GM20431 (cell line): ENCODE results near the gene FERMT3.

Experiments
- in situ Hi-C: fragments of 300-500 bp; cut with MseI, MboI; formaldehyde crosslinking; loops from one replicate; pipeline ENCODE4 v1.15.0; 2020; ENCODE audit warnings: low sequenced_read_pairs; ENCODE audit not compliant: unreplicated experiment

The FERMT3 gene

DNA sequence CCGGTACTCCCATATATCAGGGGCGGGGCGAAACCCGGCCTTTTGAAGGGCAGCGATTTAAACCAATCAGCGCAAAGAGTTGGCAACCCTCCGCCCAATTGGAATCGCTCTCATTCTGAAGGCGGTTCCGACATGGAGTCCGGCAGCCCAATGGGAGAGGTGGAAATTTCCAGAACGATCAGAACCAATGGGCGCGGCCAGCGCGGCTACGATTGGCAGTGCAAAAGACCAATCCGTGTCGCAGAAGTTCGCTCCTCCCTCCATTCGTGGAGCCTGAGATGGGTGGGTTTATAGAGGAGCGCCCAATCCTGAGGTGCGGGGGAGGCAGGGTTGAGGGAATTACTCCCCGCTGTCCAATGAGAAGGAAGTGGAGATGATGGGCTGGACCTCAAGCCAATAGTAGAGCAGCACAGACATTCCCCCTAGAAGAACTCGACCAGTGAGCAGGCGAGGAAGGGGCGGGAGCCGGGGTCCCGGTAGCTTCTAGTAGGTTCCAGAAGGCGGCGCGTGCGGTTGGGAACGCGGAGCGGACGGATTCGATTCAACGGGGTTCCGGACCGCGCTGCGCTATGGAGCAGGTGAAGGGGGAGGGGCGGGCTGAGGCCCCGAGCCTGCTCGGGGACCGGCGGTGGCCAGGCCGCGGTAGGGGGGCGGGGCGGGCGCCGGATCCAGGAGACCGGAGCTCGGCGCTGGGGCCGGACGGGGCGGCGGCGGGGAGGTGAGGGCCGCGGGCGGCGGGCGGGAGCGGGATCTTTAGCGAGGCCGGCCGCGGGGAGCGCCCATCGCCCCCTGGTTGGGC, 20.6 kb upstream of the FERMT3 start, which contains the start of gene STIP1:
Gene STIP1, plus strand, starts transcription at position 479 of the 799 bp plus-strand sequence. Its CDS starts 91 bp downstream, at position 570.
- in situ Hi-C loops, result no loop called here

DNA sequence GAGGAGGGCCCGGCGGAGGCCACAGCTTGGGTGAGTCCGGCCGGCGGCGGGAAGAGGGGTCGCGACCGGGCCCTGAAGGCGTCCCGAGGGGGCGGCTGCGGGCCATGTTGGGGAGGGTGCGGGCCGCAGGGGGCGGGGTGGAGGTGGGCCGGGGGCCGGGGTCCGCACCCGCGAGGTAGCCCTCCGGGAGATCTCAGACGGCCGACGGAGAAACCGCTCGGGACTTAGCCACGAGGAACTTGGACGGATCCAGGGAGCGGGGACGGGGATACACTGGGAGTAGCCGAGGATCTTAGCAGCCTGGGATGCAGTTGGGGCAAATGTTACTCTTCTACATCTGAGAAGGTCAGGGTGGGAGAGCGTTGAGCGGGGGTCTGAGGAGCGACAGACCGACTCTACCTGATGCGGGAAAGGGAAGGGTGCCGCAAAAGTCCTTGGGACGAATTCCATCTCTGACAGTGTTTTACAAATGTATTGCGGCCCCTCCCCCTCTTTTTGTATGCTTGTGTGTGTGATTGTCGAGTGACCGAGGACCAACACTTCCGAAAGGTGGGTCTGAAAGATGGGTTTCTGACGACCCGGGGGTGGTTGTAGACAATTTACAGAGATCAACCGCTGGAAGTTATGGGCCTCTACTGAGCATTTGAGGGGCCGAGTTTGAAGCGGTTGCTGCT, 19.9 kb upstream of the FERMT3 start:
- in situ Hi-C loops, result no loop called here

DNA sequence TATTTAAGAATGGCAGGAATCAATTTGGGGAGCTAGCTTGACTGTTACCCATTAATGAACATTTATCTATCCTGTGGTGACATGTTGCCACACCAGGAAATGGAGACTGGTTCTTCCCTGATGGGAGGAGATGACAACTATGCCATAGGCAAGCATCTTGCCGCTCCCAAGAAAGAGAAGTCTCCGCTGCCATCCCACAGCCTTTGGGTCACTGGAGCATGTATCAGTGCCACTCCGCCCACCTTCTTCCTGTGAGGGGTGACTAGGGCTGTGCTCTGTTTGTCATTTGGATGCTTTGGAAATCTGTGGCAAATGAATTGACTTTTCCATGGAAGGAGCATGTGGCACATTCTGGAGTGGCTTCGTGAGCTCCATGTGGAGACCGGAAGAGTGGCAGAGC, 14.1 kb upstream of the FERMT3 start:
- in situ Hi-C loops, result no loop called here

DNA sequence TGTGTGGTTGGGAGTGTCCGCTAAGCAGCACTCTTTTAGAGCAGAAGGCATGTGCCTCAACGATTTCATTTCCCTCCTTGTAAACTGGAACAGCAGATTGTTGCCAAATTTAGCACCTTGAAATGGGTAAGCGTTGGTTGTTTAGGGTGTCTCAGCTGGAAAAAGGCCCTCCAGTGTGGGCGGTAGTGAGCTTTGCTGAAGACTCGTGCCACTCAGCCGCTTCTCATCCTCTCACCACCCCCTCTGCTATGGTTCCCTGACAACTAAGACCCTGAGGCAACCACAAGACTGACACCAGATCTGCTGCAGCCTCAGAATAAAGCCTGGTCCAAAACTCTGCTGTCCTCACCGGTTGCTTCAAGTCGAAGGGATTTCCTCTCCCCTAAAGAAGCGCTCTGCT, 9.9 kb upstream of the FERMT3 start:
- in situ Hi-C loops, result no loop called here

DNA sequence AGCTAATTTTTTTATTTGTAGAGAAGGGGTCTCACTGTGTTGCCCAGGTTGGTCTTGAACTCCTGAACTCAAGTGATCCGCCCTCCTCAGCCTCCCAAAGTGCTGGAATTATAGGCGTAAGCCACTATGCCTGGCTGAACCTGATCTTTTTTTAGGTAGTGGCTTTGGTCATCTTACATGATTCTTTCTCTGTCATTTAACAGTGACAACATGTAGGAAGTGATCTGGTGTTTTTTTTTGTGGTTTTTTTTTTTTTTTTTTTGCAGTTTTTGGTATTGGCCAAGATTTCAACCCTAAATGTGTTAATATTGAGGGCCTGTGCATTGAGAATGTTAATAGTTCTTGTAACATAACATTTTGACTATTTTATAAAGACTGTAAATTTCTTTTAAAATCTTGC, 8.0 kb upstream of the FERMT3 start:
- in situ Hi-C loops, result no loop called here

DNA sequence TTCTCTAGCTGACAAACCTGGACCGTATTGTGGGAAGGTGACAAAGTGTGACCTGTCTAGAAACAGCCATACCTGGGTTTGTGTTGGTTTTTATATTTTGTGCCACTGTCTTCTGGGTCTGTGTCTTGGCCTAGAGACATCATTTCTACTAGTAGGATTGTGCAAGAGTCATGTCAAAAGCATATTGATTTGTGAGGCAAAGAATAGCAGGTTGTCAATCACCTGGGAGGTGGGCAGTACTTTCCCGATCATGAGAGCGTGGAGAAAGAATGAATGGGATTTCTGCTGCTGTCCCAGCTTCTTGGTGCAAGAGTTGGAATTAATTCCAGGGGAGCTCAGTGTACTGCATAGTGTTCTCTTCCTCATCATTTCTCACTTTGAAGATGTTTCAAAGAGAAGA, 5.0 kb upstream of the FERMT3 start:
- in situ Hi-C loops, result no loop called here

DNA sequence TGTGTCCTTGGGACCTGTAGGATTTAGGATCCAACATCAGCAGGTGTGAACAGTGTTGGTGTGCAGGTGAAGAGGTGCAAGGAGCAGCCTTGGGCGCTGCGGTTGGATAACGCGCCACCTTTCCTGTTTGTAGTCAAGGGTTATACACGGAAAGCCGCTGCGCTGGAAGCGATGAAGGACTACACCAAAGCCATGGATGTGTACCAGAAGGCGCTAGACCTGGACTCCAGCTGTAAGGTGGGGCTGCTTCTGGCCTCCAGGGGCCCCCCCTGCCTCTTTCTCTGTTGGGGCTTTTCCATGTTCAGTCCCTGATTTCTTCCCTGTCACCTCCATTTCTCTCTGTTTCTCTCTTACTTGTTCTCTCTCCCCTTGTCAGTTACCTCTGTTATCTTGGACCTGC, 3.5 kb upstream of the FERMT3 start:
- in situ Hi-C loops, result no loop called here

DNA sequence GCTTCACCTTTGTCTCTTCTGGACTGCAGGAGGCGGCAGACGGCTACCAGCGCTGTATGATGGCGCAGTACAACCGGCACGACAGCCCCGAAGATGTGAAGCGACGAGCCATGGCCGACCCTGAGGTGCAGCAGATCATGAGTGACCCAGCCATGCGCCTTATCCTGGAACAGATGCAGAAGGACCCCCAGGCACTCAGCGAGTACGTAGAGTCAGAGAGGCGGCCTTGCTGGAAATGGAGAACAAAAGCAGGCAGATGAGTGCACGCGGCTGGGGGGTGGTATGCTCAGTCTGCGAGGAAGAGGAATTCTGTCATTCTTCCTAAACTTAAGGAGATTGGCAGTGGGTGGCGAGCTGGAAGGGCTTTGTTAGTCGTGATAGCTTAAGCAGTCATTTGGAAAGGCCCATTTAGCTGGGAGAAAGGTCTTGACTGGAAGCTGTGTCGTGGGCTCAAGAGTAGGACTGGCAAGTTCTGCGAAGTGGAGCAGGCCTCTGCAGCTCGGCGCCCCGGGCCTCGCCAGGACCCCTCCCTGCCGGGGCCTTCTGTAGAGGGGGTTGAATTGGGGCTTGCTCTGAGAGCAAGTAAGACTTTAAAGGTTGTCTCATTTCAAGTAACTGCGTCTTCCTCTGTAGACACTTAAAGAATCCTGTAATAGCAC, 3.0 kb upstream of the FERMT3 start:
- in situ Hi-C loops, result no loop called here

DNA sequence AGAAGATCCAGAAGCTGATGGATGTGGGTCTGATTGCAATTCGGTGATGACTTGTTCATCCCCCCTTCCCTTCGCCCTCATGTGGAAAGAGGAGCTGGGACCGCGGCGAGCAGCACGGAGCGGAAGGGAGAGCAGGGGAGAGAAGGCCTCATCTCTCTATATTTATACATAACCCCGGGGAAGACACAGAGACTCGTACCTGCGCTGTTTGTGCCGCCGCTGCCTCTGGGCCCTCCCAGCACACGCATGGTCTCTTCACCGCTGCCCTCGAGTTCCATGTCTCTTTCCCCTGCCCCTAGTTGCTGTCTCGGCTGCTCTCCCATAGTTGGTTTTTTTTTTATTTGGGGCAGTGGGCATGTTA, 2.5 kb upstream of the FERMT3 start:
- in situ Hi-C loops, result no loop called here

DNA sequence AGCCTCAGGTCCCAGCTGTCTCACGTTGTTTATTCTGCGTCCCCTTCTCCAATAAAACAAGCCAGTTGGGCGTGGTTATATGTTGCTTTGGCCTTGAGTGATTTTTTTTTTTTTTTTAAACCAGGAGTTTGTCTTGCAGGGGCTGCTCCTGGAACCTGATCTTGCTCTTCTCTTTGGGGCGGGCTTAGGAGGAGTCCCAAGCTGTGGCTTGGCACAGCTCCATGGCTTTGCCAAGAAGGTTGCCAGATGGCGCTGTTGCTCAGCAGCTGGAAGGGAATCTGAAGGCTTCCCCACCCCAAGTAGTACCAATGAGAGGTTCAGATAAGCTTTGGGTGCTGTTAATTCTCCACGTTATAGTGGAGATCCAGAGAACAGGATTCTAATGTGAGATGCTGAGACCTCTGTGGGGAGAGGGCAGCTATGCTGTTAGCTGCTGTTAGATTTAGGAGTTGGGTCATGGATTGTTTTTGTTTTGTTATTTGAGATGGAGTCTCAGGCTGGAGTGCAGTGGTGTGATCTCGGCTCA, 2.0 kb upstream of the FERMT3 start:
- in situ Hi-C loops, result no loop called here

DNA sequence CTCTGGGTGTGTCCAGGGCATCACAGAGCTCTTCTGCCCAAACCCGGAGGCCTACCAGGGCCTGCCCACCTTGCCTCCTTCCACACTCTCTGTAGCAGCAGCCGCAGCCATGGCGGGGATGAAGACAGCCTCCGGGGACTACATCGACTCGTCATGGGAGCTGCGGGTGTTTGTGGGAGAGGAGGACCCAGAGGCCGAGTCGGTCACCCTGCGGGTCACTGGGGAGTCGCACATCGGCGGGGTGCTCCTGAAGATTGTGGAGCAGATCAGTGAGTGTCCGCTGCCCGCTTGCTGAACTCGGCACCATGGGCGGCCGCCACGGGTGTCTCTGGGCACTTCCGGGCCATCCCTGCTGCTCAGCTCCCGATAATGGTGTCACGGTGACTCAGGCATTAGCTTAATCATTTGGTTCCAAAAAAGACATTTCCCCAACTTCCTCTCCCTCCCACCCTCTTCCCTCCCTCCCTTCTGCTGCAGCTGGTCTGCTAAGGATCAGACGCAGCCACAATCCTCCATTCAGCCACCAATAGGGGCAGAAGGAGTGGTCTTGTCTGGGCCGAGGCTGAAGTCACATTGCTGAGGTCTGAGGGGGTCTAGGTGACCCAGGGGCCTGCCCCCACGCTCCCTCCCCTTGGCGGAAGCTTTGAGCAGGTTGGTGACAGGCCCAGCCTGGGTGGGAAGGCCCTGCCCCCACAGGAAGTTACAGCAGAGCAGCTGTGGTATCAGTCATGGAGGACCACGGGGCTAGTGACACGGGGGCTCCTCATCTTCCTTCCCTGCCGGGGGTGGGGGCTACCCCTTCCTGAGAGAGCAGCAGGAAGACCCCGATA, 950 bp downstream of the FERMT3 start:
- in situ Hi-C loops, result no loop called here

DNA sequence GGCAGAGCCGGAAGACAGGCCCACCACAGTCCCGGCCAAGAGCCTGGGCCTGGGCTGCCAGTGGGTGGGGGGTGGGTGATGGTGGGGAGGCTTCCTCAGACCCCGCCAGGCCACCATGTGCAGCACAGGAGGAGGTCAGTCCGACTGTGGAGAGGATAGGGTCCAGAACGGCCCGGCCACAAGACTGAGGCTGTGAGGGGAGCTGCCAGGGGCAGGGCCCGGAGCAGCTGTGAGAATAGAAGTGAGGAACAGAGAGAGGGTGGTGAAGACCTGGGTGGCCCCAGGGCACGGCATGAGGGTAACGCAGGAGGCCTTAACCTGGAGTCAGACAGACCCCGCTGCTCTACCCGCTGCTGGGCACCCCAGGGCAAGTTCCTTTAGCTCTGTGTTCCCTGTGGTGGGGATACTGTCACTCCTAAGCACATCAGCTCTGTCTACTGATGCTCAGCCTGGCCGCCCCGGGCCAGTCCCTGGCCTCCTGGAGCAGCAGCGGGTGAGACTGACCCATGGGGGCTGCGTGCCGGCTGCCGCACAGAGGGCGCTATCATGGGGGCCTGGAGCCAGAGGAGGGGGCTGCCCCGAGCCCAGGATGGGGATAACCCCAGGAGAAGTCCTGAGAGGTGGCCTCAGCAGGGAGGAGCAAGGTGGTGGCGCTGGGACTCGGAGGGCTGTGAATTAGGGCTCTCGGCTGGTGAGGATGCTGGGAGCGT, 1.7 kb downstream of the FERMT3 start:
- in situ Hi-C loops, result no loop called here

DNA sequence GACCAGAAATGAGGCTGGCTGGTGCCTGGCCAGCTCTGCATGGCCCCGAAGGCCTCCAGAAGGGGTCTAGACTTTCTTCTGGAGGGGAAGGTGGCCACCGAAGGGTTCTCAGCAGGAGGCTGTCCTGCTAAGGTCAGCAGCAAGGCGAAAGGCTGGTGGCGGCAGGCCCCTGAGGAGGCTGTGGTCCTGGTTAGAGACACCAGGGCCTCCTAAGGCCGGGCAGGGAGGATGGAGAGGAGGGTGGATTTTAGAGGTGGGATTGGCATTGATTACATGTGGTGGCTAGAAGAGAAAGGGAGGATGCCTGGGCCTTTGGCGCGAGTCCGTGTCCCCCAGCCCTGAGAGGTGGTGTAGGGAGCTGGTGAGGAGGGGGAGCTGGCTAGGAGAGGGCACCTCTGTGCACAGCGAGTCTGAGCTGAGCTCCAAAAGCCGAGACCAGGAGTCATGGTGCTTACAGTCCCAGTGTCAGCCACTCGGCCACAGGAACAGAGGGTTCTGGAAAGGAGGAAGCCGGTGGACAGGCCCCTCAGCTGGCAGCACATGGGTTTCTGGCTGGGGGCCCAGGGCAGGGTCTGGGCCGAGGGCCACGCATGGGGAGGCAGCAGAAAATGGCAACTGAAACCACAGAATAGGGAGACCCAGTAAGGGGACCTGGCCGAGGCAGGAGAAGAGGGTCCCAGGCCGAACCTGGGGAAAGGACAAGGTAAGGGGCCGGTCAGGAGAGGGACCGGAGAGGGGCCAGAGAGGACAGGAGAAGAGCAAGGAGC, 2.5 kb downstream of the FERMT3 start:
- in situ Hi-C loops, result no loop called here

DNA sequence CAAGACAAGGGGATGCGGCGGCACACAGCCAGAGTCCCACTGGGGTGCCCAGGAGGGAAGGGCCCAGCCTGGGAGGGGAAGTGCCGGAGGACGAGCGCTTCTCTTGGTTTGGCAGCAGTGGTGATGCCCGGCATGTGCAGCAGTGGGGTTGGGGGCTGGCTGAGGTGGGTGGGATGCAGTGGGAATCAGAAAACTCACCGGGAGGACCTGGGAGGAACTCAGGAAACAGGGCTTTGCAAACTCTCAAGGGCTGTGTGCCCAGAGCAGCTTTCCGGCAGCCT, 3.0 kb downstream of the FERMT3 start:
- in situ Hi-C loops, result no loop called here

DNA sequence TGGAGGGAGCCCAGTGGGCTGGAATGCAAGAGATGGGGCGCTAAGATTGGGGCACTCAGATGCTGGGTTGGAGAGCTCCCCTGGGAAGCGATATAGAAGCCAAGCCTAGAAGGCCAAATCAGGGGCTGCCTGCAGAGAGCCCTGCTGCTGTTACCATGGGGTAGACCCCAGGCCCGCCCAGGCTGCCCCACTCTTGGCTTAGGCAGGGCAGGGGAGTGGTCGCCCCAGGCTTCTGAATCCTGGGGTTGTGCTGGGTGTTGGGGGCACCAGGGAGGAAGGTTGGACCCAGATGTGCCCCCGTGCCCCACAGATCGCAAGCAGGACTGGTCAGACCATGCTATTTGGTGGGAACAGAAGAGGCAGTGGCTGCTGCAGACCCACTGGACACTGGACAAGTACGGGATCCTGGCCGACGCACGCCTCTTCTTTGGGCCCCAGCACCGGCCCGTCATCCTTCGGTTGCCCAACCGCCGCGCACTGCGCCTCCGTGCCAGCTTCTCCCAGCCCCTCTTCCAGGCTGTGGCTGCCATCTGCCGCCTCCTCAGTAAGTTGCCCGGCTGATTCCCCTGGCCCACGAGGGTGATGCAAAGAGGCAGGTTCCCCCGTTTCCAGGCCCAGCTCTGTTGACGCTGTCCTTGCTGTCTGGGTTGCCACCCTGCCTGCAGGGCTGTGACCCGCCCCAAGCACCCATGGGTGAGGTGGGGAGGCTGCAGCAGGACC, 3.9 kb downstream of the FERMT3 start:
- in situ Hi-C loops, result no loop called here

DNA sequence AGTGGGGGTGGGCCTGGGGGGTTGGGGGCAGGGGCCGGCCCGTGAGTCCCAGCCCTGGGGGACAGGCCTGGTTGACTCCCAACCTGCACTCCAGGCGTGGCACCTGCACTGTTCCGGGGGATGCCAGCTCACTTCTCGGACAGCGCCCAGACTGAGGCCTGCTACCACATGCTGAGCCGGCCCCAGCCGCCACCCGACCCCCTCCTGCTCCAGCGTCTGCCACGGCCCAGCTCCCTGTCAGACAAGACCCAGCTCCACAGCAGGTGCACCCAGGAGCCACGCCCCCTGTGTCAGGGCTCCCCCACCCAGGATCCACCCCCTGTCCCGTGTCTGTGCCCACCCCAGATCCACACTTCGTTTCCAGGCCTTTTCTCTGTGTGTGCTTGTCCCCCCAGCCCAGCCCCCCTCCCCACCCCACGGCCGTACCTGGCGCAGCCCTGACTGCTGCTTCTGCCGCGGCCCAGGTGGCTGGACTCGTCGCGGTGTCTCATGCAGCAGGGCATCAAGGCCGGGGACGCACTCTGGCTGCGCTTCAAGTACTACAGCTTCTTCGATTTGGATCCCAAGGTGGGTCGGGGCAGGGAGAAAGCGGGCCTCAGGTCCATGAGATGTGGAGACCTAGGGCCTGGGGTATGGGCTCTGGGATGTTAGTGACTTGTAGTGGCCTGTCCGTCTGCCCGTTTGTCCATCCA, 4.8 kb downstream of the FERMT3 start:
- in situ Hi-C loops, result no loop called here

DNA sequence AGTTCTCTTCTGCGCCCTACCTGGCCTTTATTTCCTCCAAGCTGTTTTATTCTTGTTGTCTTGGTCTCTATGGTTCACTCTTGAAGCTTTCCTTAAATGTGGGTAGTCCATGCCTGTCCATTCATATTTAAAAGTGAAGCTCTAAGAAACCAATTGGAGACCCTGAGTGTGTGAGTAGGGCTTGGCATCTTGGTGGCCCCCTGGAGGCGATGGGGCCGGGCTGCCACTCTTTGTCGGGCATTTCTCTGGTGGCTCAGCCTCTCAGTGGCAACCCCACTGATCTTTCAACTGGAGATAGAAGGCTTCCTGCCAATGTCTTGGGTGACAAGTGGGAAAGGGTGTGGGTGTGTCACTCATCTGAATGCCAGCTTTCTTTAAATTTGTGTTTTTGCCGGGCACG, 10.4 kb downstream of the FERMT3 start:
- in situ Hi-C loops, result no loop called here
